GM23248 (cell line): ENCODE results near the gene ADGRD2. TPM values are rescaled to one million over a fixed set of nuclear protein-coding genes. Genes with fewer than 3 reads are reported as not detected.

Experiments used
- DNase-seq: peaks from one replicate; pipeline ENCODE4 v3.0.0-alpha.2; 2015
- H2AFZ ChIP-seq: fragments of 200-600 bp; sonication (generic); 2 replicates; pipeline ENCODE4 v1.6.1; 2016; ENCODE audit warnings: antibody characterized with exemption
- H3F3A ChIP-seq: fragments of 200-600 bp; sonication (generic); 2 replicates; pipeline ENCODE4 v1.6.1; 2016; ENCODE audit warnings: mild to moderate bottlenecking, antibody characterized with exemption, mixed run types; ENCODE audit not compliant: insufficient read depth
- H3K27ac ChIP-seq: fragments of 200-600 bp; sonication (generic); 2 replicates; pipeline ENCODE4 v1.5.1; 2016; ENCODE audit warnings: mild to moderate bottlenecking
- H3K27me3 ChIP-seq: fragments of 200-600 bp; sonication (generic); replicated peaks from 2 replicates; pipeline ENCODE4 v1.6.1; 2016; ENCODE audit warnings: mild to moderate bottlenecking; ENCODE audit not compliant: insufficient read depth
- H3K36me3 ChIP-seq: fragments of 200-600 bp; sonication (generic); 2 replicates; pipeline ENCODE4 v1.6.1; 2016; ENCODE audit warnings: low read depth, mild to moderate bottlenecking
- H3K4me1 ChIP-seq: fragments of 200-600 bp; sonication (generic); 2 replicates; pipeline ENCODE4 v1.6.1; 2016; ENCODE audit warnings: mild to moderate bottlenecking; ENCODE audit not compliant: insufficient read depth
- H3K4me2 ChIP-seq: fragments of 200-600 bp; sonication (generic); one replicate; pipeline ENCODE4 v1.6.1; 2016; ENCODE audit warnings: mild to moderate bottlenecking; ENCODE audit not compliant: unreplicated experiment
- H3K4me3 ChIP-seq: fragments of 200-600 bp; sonication (generic); 2 replicates; pipeline ENCODE4 v1.5.1; 2016; ENCODE audit warnings: mild to moderate bottlenecking
- H3K79me2 ChIP-seq: fragments of 200-600 bp; sonication (generic); 2 replicates; pipeline ENCODE4 v1.6.1; 2016; ENCODE audit warnings: mild to moderate bottlenecking; ENCODE audit not compliant: insufficient read depth
- H3K9ac ChIP-seq: fragments of 200-600 bp; sonication (generic); 2 replicates; pipeline ENCODE4 v1.6.1; 2016; ENCODE audit warnings: mild to moderate bottlenecking
- H3K9me2 ChIP-seq: fragments of 200-600 bp; sonication (generic); 2 replicates; pipeline ENCODE4 v1.6.1; 2016; ENCODE audit warnings: mixed run types, mild to moderate bottlenecking, moderate library complexity; ENCODE audit not compliant: insufficient read depth
- H3K9me3 ChIP-seq: fragments of 200-600 bp; sonication (generic); one replicate; pipeline ENCODE4 v1.6.1; 2017; ENCODE audit warnings: low read depth
- H4K20me1 ChIP-seq: fragments of 200-600 bp; sonication (generic); 2 replicates; pipeline ENCODE4 v1.6.0; 2016; ENCODE audit not compliant: insufficient read depth
- EZH2 ChIP-seq: fragments of 200-600 bp; sonication (generic); IDR thresholded peaks from 2 replicates; pipeline ENCODE4 v1.6.1; 2018; ENCODE audit warnings: antibody characterized with exemption, mild to moderate bottlenecking; ENCODE audit not compliant: insufficient read depth, poor library complexity, severe bottlenecking
- EZH2phosphoT487 ChIP-seq: fragments of 200-600 bp; sonication (generic); IDR thresholded peaks from 2 replicates; pipeline ENCODE4 v1.6.1; 2018; ENCODE audit warnings: antibody characterized with exemption, moderate library complexity, mild to moderate bottlenecking, low read depth; ENCODE audit not compliant: insufficient read depth
- WGBS, 2 experiments: methylation state at CpG; one replicate each; pipeline ENCODE4 v1.1.6; 2015 to 2017; ENCODE audit warnings: low lambda C conversion rate in 2 of 2, low coverage in 1 of 2; ENCODE audit errors: missing lambda C conversion rate in 2 of 2; 5-methylcytosine and 5-hydroxymethylcytosine counted together
- in situ Hi-C: fragments of 300-500 bp; cut with MboI; formaldehyde crosslinking; loops from 2 replicates; pipeline ENCODE4 v1.15.0; 2020
- polyA plus RNA-seq: library from polyadenylated mRNA; unstranded; fragments of >200 nt; fragmentation: Nextera tagmentation; extraction: Ambion mirVana; gene quantifications from 2 replicates; pipeline ENCODE4 v1.2.1, GENCODE V29; 2016
- total RNA-seq: library from RNA; depleted of rRNA; stranded (reverse); fragments of >200 nt; shearing (Covaris generic); gene quantifications from 2 replicates; pipeline ENCODE4 v1.2.3, GENCODE V29; 2014

Gene ADGRD2
- total and polyA plus RNA-seq, 2 experiments from 2014 or later: not detected

GRCh38 chr9:124415102-124415851 is 35.0 kb upstream of the ADGRD2 start, which contains the start of gene PSMB7:
TSS of gene PSMB7 (minus strand) at chr9:124415442. CDS start at chr9:124415425, 17 bp downstream.
- DNase-seq: peak; percentile 98
- Histone ChIP-seq H2AFZ (peak within 1 kb of the TSS; percentile 91), H3K4me1 (peaks cover 39% of the 10 kb centered on the region), H3K9ac (peak within 1 kb of the TSS; percentile 94), H3K4me3 (peak within 1 kb of the TSS; percentile 92), H3K4me2 (peak within 1 kb of the TSS; percentile 88), H4K20me1 (no peaks in the 10 kb centered on the region), H3K79me2 (peaks cover 33% of the 10 kb centered on the region), H3K9me2 (no peaks in the 10 kb centered on the region), H3K36me3 (peaks cover 32% of the 10 kb centered on the region), H3K9me3 (no peaks in the 10 kb centered on the region), H3K27ac (peak within 1 kb of the TSS; percentile 63), H3K27me3 (no peaks in the 10 kb centered on the region), H3F3A (peaks cover 40% of the 10 kb centered on the region)
- 8 to 9% methylated on average over 40 to 41 of the region's 41 CpGs for WGBS, 2 experiments
- in situ Hi-C loops: loop anchor here (25.0 kb wide), 1 partner anchor 297 kb away; no protein-coding TSS in a partner anchor
- TF ChIP-seq EZH2: no peak
- no peak for TF ChIP-seq EZH2phosphoT487

GRCh38 chr9:124415852-124416484 is 34.3 kb upstream of the ADGRD2 start:
- Histone ChIP-seq H4K20me1 (no peaks in the 10 kb centered on the region), H3K27me3 (no peaks in the 10 kb centered on the region), H3K4me2 (peak overlapping the region; percentile 43), H3K27ac (no peak overlapping the region), H3K9me2 (no peaks in the 10 kb centered on the region), H3K4me3 (peak overlapping the region; percentile 92), H3K79me2 (peaks cover 26% of the 10 kb centered on the region), H3K4me1 (peaks cover 32% of the 10 kb centered on the region), H3K9ac (no peak overlapping the region), H2AFZ (peak overlapping the region; percentile 91), H3F3A (peaks cover 34% of the 10 kb centered on the region), H3K9me3 (no peaks in the 10 kb centered on the region), H3K36me3 (peaks cover 25% of the 10 kb centered on the region)
- no peak for DNase-seq
- TF ChIP-seq EZH2 (no peak), EZH2phosphoT487 (no peak)
- 83 to 84% methylated on average over 17 of the region's 17 CpGs for WGBS, 2 experiments
- in situ Hi-C loops: loop anchor here (25.0 kb wide), 1 partner anchor 296 kb away; no protein-coding TSS in a partner anchor

GRCh38 chr9:124419832-124420489 is 30.3 kb upstream of the ADGRD2 start:
- TF ChIP-seq EZH2: no peak
- TF ChIP-seq EZH2phosphoT487: no peak
- 78 to 82% methylated on average over 6 of the region's 6 CpGs for WGBS, 2 experiments
- H3K9me2 ChIP-seq: no peaks in the 10 kb centered on the region
- H3K4me2 ChIP-seq: no peak overlapping the region
- H4K20me1 ChIP-seq: no peaks in the 10 kb centered on the region
- H3K36me3 ChIP-seq: no peaks in the 10 kb centered on the region
- H3K4me1 ChIP-seq: no peaks in the 10 kb centered on the region
- no peaks in the 10 kb centered on the region for H3F3A ChIP-seq
- in situ Hi-C loops: loop anchor here (5.0 to 25.0 kb wide), 2 partner anchors 117 to 292 kb away; no protein-coding TSS in a partner anchor
- H2AFZ ChIP-seq: peak overlapping the region; percentile 49; the same call in 1 of the 2 replicates
- no peaks in the 10 kb centered on the region for H3K9me3 ChIP-seq
- H3K27ac ChIP-seq: no peak overlapping the region
- no peaks in the 10 kb centered on the region for H3K27me3 ChIP-seq
- no peak overlapping the region for H3K4me3 ChIP-seq
- DNase-seq: no peak
- H3K79me2 ChIP-seq: peaks cover 2% of the 10 kb centered on the region
- no peak overlapping the region for H3K9ac ChIP-seq

GRCh38 chr9:124420991-124421543 is 29.2 kb upstream of the ADGRD2 start:
- Histone ChIP-seq H3K9me3 (no peaks in the 10 kb centered on the region), H4K20me1 (no peaks in the 10 kb centered on the region), H3K27ac (no peak overlapping the region), H3K36me3 (no peaks in the 10 kb centered on the region), H3K9me2 (no peaks in the 10 kb centered on the region), H3K79me2 (no peaks in the 10 kb centered on the region), H3F3A (no peaks in the 10 kb centered on the region), H3K4me3 (no peak overlapping the region), H2AFZ (no peak overlapping the region), H3K27me3 (no peaks in the 10 kb centered on the region), H3K4me2 (no peak overlapping the region), H3K4me1 (no peaks in the 10 kb centered on the region), H3K9ac (no peak overlapping the region)
- no peak for TF ChIP-seq EZH2phosphoT487
- no peak for TF ChIP-seq EZH2
- in situ Hi-C loops: loop anchor here (5.0 to 25.0 kb wide), 2 partner anchors 116 to 291 kb away; no protein-coding TSS in a partner anchor
- DNase-seq: peak; percentile 23
- WGBS, 2 experiments: 88 to 92% methylated on average over 7 of the region's 7 CpGs
